Activated T-helper 1 cell treated with anti-CD3 and anti-CD28 coated beads, Interleukin-12 subunit alpha, Interleukin-12 subunit beta, Interleukin-2, Interleukin-4 antibody, amounts not matched to agents 30 ng/mL and 10 ng/mL and 1 ng/mL, durations not matched to agents 14 hours and 24 hours and 36 hours (primary cell): ENCODE measurements around the gene PCDH12. TPM values are rescaled to one million over a fixed set of nuclear protein-coding genes. Genes with fewer than 3 reads are reported as not detected.

Source experiments
- DNase-seq: peaks from one replicate; pipeline ENCODE4 v3.0.0; 2021; ENCODE audit warnings: low spot score
- H3K27ac Mint-ChIP-seq: one replicate; pipeline ENCODE4 v1.8.0; 2021; ENCODE audit warnings: mild to moderate bottlenecking, mixed read lengths
- H3K27me3 Mint-ChIP-seq: one replicate; pipeline ENCODE4 v1.8.0; 2022; ENCODE audit warnings: mild to moderate bottlenecking, moderate library complexity, mixed read lengths; ENCODE audit not compliant: insufficient read depth
- H3K36me3 Mint-ChIP-seq: one replicate; pipeline ENCODE4 v1.8.0; 2021; ENCODE audit warnings: low read depth, mixed read lengths
- H3K4me1 Mint-ChIP-seq: one replicate; pipeline ENCODE4 v1.8.0; 2021; ENCODE audit warnings: low read depth, mixed read lengths
- H3K4me3 Mint-ChIP-seq: one replicate; pipeline ENCODE4 v1.8.0; 2021; ENCODE audit warnings: mild to moderate bottlenecking, moderate library complexity, mixed read lengths
- H3K9me3 Mint-ChIP-seq: one replicate; pipeline ENCODE4 v1.8.0; 2021; ENCODE audit warnings: mixed read lengths
- intact Hi-C: fragments of 100-400 bp; cut with micrococcal nuclease; formaldehyde crosslinking; loops from one replicate; pipeline ENCODE4 v1.15.1; 2024
- total RNA-seq: library from RNA; stranded (reverse); gene quantifications from 2 replicates; pipeline ENCODE4 v1.2.3, GENCODE V29; 2022

Gene PCDH12
- total RNA-seq, 1 donor from 2014 or later = 2.2 TPM

- intact Hi-C loops = loop anchor here (1.0 to 2.0 kb wide), 8 partner anchors 9 to 295 kb away; partner anchors contain the start of genes DELE1 and RNF14
- peaks cover 42% of the 10 kb centered on the region for H3K4me1 Mint-ChIP-seq
- H3K27me3 Mint-ChIP-seq = no peaks in the 10 kb centered on the region
- peak; percentile 82 for DNase-seq
- H3K36me3 Mint-ChIP-seq = no peaks in the 10 kb centered on the region
- H3K4me3 Mint-ChIP-seq = peak overlapping the region; percentile 24
- peak overlapping the region; percentile 76 for H3K27ac Mint-ChIP-seq
- H3K9me3 Mint-ChIP-seq = no peaks in the 10 kb centered on the region
Observed at GRCh38 chr5:141960449-141961323, 2.7 kb upstream of the PCDH12 start.

GRCh38 chr5:141960018-141960417, 2.0 kb upstream of the PCDH12 start:
- Mint-ChIP-seq H3K9me3 (no peaks in the 10 kb centered on the region), H3K4me3 (no peak overlapping the region), H3K4me1 (peaks cover 42% of the 10 kb centered on the region), H3K36me3 (no peaks in the 10 kb centered on the region), H3K27ac (peak overlapping the region; percentile 91), H3K27me3 (no peaks in the 10 kb centered on the region)
- intact Hi-C loops = loop anchor here (1.0 to 2.0 kb wide), 8 partner anchors 9 to 295 kb away; partner anchors contain the start of genes DELE1 and RNF14
- no peak for DNase-seq

GRCh38 chr5:141958546-141959172, 657 bp upstream of the PCDH12 start:
- no peak for DNase-seq
- Mint-ChIP-seq H3K27ac (peak overlapping the region; percentile 91), H3K36me3 (no peaks in the 10 kb centered on the region), H3K9me3 (no peaks in the 10 kb centered on the region), H3K27me3 (no peaks in the 10 kb centered on the region), H3K4me3 (peak overlapping the region; percentile 83), H3K4me1 (peaks cover 49% of the 10 kb centered on the region)
- intact Hi-C loops = no loop called here

- Mint-ChIP-seq H3K4me3 (peak overlapping the region; percentile 83), H3K9me3 (no peaks in the 10 kb centered on the region), H3K27me3 (no peaks in the 10 kb centered on the region), H3K27ac (peak overlapping the region; percentile 91), H3K36me3 (no peaks in the 10 kb centered on the region), H3K4me1 (peaks cover 55% of the 10 kb centered on the region)
- intact Hi-C loops = no loop called here
- DNase-seq = no peak
Observed at GRCh38 chr5:141957367-141957996, 520 bp downstream of the PCDH12 start.

GRCh38 chr5:141954194-141954593, 3.8 kb downstream of the PCDH12 start:
- Mint-ChIP-seq H3K27ac (no peak overlapping the region), H3K4me3 (no peak overlapping the region), H3K36me3 (no peaks in the 10 kb centered on the region), H3K27me3 (no peaks in the 10 kb centered on the region), H3K9me3 (no peaks in the 10 kb centered on the region), H3K4me1 (peaks cover 55% of the 10 kb centered on the region)
- intact Hi-C loops = no loop called here
- DNase-seq = no peak

GRCh38 chr5:141952020-141952419, 6.0 kb downstream of the PCDH12 start:
- Mint-ChIP-seq H3K27ac (peak overlapping the region; percentile 56), H3K4me1 (peaks cover 37% of the 10 kb centered on the region), H3K27me3 (peaks cover 2% of the 10 kb centered on the region), H3K4me3 (no peak overlapping the region), H3K36me3 (no peaks in the 10 kb centered on the region), H3K9me3 (no peaks in the 10 kb centered on the region)
- intact Hi-C loops = no loop called here
- DNase-seq = no peak

GRCh38 chr5:141951332-141951781, 6.6 kb downstream of the PCDH12 start:
- peaks cover 37% of the 10 kb centered on the region for H3K4me1 Mint-ChIP-seq

GRCh38 chr5:141950207-141951005, 7.6 kb downstream of the PCDH12 start:
- Mint-ChIP-seq H3K27ac (no peak overlapping the region), H3K4me3 (no peak overlapping the region), H3K27me3 (peaks cover 2% of the 10 kb centered on the region), H3K4me1 (peaks cover 37% of the 10 kb centered on the region), H3K36me3 (no peaks in the 10 kb centered on the region), H3K9me3 (no peaks in the 10 kb centered on the region)
- DNase-seq = no peak
- intact Hi-C loops = no loop called here

More at GRCh38 chr5:141951332-141951781, 6.6 kb downstream of the PCDH12 start:
- no peaks in the 10 kb centered on the region for H3K36me3 Mint-ChIP-seq
- H3K27me3 Mint-ChIP-seq = peaks cover 2% of the 10 kb centered on the region
- no peak for DNase-seq
- H3K9me3 Mint-ChIP-seq = no peaks in the 10 kb centered on the region
- peak overlapping the region; percentile 56 for H3K27ac Mint-ChIP-seq
- intact Hi-C loops = no loop called here
- no peak overlapping the region for H3K4me3 Mint-ChIP-seq

GRCh38 chr5:141949511-141949910, 8.5 kb downstream of the PCDH12 start:
- Mint-ChIP-seq H3K9me3 (no peaks in the 10 kb centered on the region), H3K4me1 (peaks cover 36% of the 10 kb centered on the region), H3K27ac (no peak overlapping the region), H3K4me3 (no peak overlapping the region), H3K36me3 (no peaks in the 10 kb centered on the region), H3K27me3 (peaks cover 2% of the 10 kb centered on the region)
- no peak for DNase-seq
- intact Hi-C loops = no loop called here

GRCh38 chr5:141948812-141949211, 9.2 kb downstream of the PCDH12 start:
- Mint-ChIP-seq H3K4me3 (no peak overlapping the region), H3K36me3 (no peaks in the 10 kb centered on the region), H3K4me1 (peaks cover 30% of the 10 kb centered on the region), H3K9me3 (no peaks in the 10 kb centered on the region), H3K27me3 (peaks cover 2% of the 10 kb centered on the region), H3K27ac (no peak overlapping the region)
- no peak for DNase-seq
- intact Hi-C loops = no loop called here

GRCh38 chr5:141947316-141947715, 10.7 kb downstream of the PCDH12 start:
- H3K27ac Mint-ChIP-seq = no peak overlapping the region
- H3K9me3 Mint-ChIP-seq = no peaks in the 10 kb centered on the region
- peaks cover 6% of the 10 kb centered on the region for H3K36me3 Mint-ChIP-seq
- intact Hi-C loops = no loop called here
- peaks cover 22% of the 10 kb centered on the region for H3K4me1 Mint-ChIP-seq
- peaks cover 2% of the 10 kb centered on the region for H3K27me3 Mint-ChIP-seq
- no peak for DNase-seq
- H3K4me3 Mint-ChIP-seq = no peak overlapping the region

- peaks cover 10% of the 10 kb centered on the region for H3K36me3 Mint-ChIP-seq
- peaks cover 13% of the 10 kb centered on the region for H3K4me1 Mint-ChIP-seq
- DNase-seq = no peak
- peaks cover 2% of the 10 kb centered on the region for H3K27me3 Mint-ChIP-seq
- no peak overlapping the region for H3K27ac Mint-ChIP-seq
- H3K9me3 Mint-ChIP-seq = no peaks in the 10 kb centered on the region
- H3K4me3 Mint-ChIP-seq = no peak overlapping the region
- intact Hi-C loops = no loop called here
Observed at GRCh38 chr5:141945511-141946051, 12.4 kb downstream of the PCDH12 start.
